PC-3 (cell line): ENCODE data around the gene BACH2. TPM values are rescaled to one million over a fixed set of nuclear protein-coding genes. Genes with fewer than 3 reads are reported as not detected.

ENCODE experiments used
- ATAC-seq: fragments of 200-7000 bp; cut with Tn5 transposase; 2 replicates; pipeline ENCODE4 v1.9.1; 2020; ENCODE audit warnings: mild to moderate bottlenecking, moderate library complexity
- BruUV-seq: library from RNA; stranded (reverse); fragments of 400-500 nt; replicated peaks from 2 replicates; lab custom pipeline; 2021; lab: Mats Ljungman, UMichigan
- CTCF ChIA-PET: fragments of 300-600 bp; sonication (Branson Sonifier 250); formaldehyde crosslinking; loops from one replicate; lab custom pipeline; 2022; ENCODE audit warnings: antibody characterized with exemption; lab: Charles Lee
- POLR2A ChIA-PET: fragments of 300-600 bp; sonication (Branson Sonifier 250); formaldehyde crosslinking; loops from one replicate; lab custom pipeline; 2022; ENCODE audit warnings: antibody characterized with exemption; ENCODE audit not compliant: unreplicated experiment; lab: Charles Lee
- DNase-seq: peaks from one replicate; pipeline ENCODE4 v3.0.0-alpha.2; 2015
- H2AFZ ChIP-seq: fragments of 300-600 bp; sonication (generic); 2 replicates; pipeline ENCODE4 v1.6.0; 2016; ENCODE audit warnings: antibody characterized with exemption, low read length
- H3F3A ChIP-seq: fragments of 300-600 bp; sonication (generic); one replicate; pipeline ENCODE4 v1.6.0; 2017; ENCODE audit warnings: antibody characterized with exemption, low read length, control low read depth, mild to moderate bottlenecking; ENCODE audit not compliant: unreplicated experiment
- H3K27ac ChIP-seq: fragments of 300-600 bp; sonication (generic); 2 replicates; pipeline ENCODE4 v1.5.1; 2016; ENCODE audit warnings: mild to moderate bottlenecking, low read length
- H3K27me3 ChIP-seq: fragments of 300-600 bp; sonication (generic); 2 replicates; pipeline ENCODE4 v1.6.1; 2016; ENCODE audit warnings: low read length, mixed read lengths
- H3K36me3 ChIP-seq: fragments of 300-600 bp; sonication (generic); 2 replicates; pipeline ENCODE4 v1.6.1; 2016; ENCODE audit warnings: low read depth, mixed run types, low read length, mixed read lengths
- H3K4me1 ChIP-seq: fragments of 300-600 bp; sonication (generic); 2 replicates; pipeline ENCODE4 v1.5.1; 2016; ENCODE audit warnings: low read length; ENCODE audit not compliant: insufficient read depth
- H3K4me2 ChIP-seq: fragments of 300-600 bp; sonication (generic); 2 replicates; pipeline ENCODE4 v1.6.0; 2016; ENCODE audit warnings: low read length
- H3K4me3 ChIP-seq: fragments of 300-600 bp; sonication (generic); 2 replicates; pipeline ENCODE4 v1.5.1; 2016; ENCODE audit warnings: mild to moderate bottlenecking, low read length, mixed read lengths
- H3K79me2 ChIP-seq: fragments of 300-600 bp; sonication (generic); 2 replicates; pipeline ENCODE4 v1.6.1; 2017; ENCODE audit warnings: low read length, mixed read lengths
- H3K9ac ChIP-seq: fragments of 300-600 bp; sonication (generic); 2 replicates; pipeline ENCODE4 v1.6.0; 2016; ENCODE audit warnings: mild to moderate bottlenecking, low read length
- H3K9me2 ChIP-seq: fragments of 300-600 bp; sonication (generic); replicated peaks from 2 replicates; pipeline ENCODE4 v1.6.1; 2016; ENCODE audit warnings: mixed run types, low read length, mixed read lengths
- H3K9me3 ChIP-seq: fragments of 300-600 bp; sonication (generic); 2 replicates; pipeline ENCODE4 v1.6.1; 2016; ENCODE audit warnings: low read length, mixed read lengths
- H4K20me1 ChIP-seq: fragments of 300-600 bp; sonication (generic); 2 replicates; pipeline ENCODE4 v1.6.1; 2016; ENCODE audit warnings: low read length, mixed read lengths
- CTCF ChIP-seq: fragments of 300-600 bp; sonication (generic); conservative IDR thresholded peaks from 2 replicates; pipeline ENCODE4 v1.5.1; 2017; ENCODE audit warnings: antibody characterized with exemption, low read depth, mild to moderate bottlenecking, low read length
- EZH2 ChIP-seq: fragments of 300-600 bp; sonication (generic); IDR thresholded peaks from one replicate; pipeline ENCODE4 v1.6.1; 2017; ENCODE audit warnings: antibody characterized with exemption, mild to moderate bottlenecking, low read length; ENCODE audit not compliant: unreplicated experiment
- EZH2phosphoT487 ChIP-seq: fragments of 300-600 bp; sonication (generic); IDR thresholded peaks from 2 replicates; pipeline ENCODE4 v1.6.1; 2018; ENCODE audit warnings: mild to moderate bottlenecking, antibody characterized with exemption, low read length, borderline replicate concordance
- intact Hi-C: fragments of 100-400 bp; cut with micrococcal nuclease; formaldehyde crosslinking; loops from 2 replicates; pipeline ENCODE4 v1.9.0; 2023
- total RNA-seq: library from RNA; depleted of rRNA; stranded (reverse); fragments of >200 nt; gene quantifications from 2 replicates; pipeline ENCODE4 v1.2.3, GENCODE V29; 2014

Gene BACH2
- total RNA-seq, 1 experiment from 2014 or later: 7.0 TPM

GRCh38 chr6:90238496-90239266 is 58.0 kb downstream of the BACH2 start:
- Histone ChIP-seq H3K4me2 (no peak overlapping the region), H3K9ac (no peak overlapping the region), H3K36me3 (no peaks in the 10 kb centered on the region), H2AFZ (no peak overlapping the region), H3K79me2 (no peaks in the 10 kb centered on the region), H3K4me1 (peaks cover 22% of the 10 kb centered on the region), H3K9me2 (no peaks in the 10 kb centered on the region), H3K27ac (no peak overlapping the region), H4K20me1 (no peaks in the 10 kb centered on the region), H3K9me3 (no peaks in the 10 kb centered on the region), H3K27me3 (no peaks in the 10 kb centered on the region), H3F3A (no peaks in the 10 kb centered on the region), H3K4me3 (no peak overlapping the region)
- ATAC-seq (no peak), DNase-seq (no peak)
- TF ChIP-seq CTCF (no peak), EZH2phosphoT487 (no peak), EZH2 (no peak)
- CTCF ChIA-PET: no interaction called here
- BruUV-seq: no TSS peak
- intact Hi-C loops: no loop called here
- POLR2A ChIA-PET: no interaction called here

- H2AFZ ChIP-seq: no peak overlapping the region
- ATAC-seq: peak; percentile 74
- peak; percentile 71 for DNase-seq
- ChIA-PET POLR2A (no interaction called here), CTCF (interaction anchor here (0.6 kb wide), 1 partner anchor 131 kb away, joined by 3 read pairs; no protein-coding TSS in a partner anchor)
- H3K9me3 ChIP-seq: no peaks in the 10 kb centered on the region
- H3K36me3 ChIP-seq: no peaks in the 10 kb centered on the region
- no TSS peak for BruUV-seq
- peak overlapping the region; percentile 57 for H3K27ac ChIP-seq
- H3K9me2 ChIP-seq: no peaks in the 10 kb centered on the region
- intact Hi-C loops: no loop called here
- no peaks in the 10 kb centered on the region for H3K27me3 ChIP-seq
- no peak overlapping the region for H3K4me3 ChIP-seq
- H3F3A ChIP-seq: no peaks in the 10 kb centered on the region
- peak overlapping the region; percentile 30 for H3K4me2 ChIP-seq
- no peaks in the 10 kb centered on the region for H3K79me2 ChIP-seq
- no peaks in the 10 kb centered on the region for H4K20me1 ChIP-seq
- H3K4me1 ChIP-seq: peaks cover 22% of the 10 kb centered on the region
- TF ChIP-seq EZH2phosphoT487 (no peak), EZH2 (no peak), CTCF (no peak)
- no peak overlapping the region for H3K9ac ChIP-seq
These were observed 59.2 kb downstream of the BACH2 start for GRCh38 chr6:90237350-90237990.

DNA sequence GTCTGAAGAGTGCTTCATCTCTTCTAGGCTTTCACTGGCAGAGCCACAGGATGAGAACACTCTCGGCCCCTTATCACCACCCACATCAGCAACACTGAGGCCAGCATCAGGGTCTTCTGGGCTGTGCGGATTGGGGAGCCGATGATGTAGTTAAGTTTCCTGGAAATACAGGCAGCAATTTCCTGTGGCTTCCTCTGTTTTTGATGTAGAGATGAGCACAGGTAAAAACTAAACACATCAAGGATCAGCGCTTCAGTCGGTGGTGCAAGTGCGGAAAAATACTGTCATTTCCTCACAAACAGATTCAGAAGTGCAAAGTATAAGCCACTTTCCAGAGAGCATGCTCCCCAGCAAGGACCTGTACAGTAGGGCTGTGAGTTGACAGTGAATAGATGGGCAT is 62.6 kb downstream of the BACH2 start:
- POLR2A ChIA-PET: no interaction called here

More for the DNA sequence above, 62.6 kb downstream of the BACH2 start:
- H3K9ac ChIP-seq: no peak overlapping the region
- no peak for TF ChIP-seq EZH2phosphoT487
- TF ChIP-seq EZH2: no peak
- TF ChIP-seq CTCF: no peak
- H3K4me2 ChIP-seq: no peak overlapping the region
- no peak overlapping the region for H3K27ac ChIP-seq
- ATAC-seq: no peak
- H4K20me1 ChIP-seq: no peaks in the 10 kb centered on the region
- H3K79me2 ChIP-seq: no peaks in the 10 kb centered on the region
- peaks cover 17% of the 10 kb centered on the region for H3K4me1 ChIP-seq
- H3K4me3 ChIP-seq: no peak overlapping the region
- intact Hi-C loops: no loop called here
- no peaks in the 10 kb centered on the region for H3K9me2 ChIP-seq
- H2AFZ ChIP-seq: no peak overlapping the region
- H3K36me3 ChIP-seq: no peaks in the 10 kb centered on the region
- no peaks in the 10 kb centered on the region for H3F3A ChIP-seq
- CTCF ChIA-PET: no interaction called here
- no TSS peak for BruUV-seq
- DNase-seq: no peak
- H3K27me3 ChIP-seq: no peaks in the 10 kb centered on the region
- H3K9me3 ChIP-seq: no peaks in the 10 kb centered on the region
